Upper lobe of left lung (tissue), 4 donors: ENCODE data around the gene NHLH2.

ENCODE experiments used
- POLR2A ChIP-seq, 4 donors: fragments of 450-650 bp; IDR thresholded peaks; one replicate each; pipeline ENCODE4 v1.5.1; 2016 to 2017; ENCODE audit warnings: antibody characterized with exemption in 4 of 4, mild to moderate bottlenecking in 2 of 4
- TF ChIP-seq, protein P1 (sequence below), 6 experiments: fragments of 450-650 bp in 4 of 6; fragments of 200-600 bp in 2 of 6; sonication (generic) in 2 of 6; IDR thresholded peaks; one replicate each; pipeline ENCODE4 v1.5.1; 2016 to 2019; ENCODE audit warnings: antibody characterized with exemption in 6 of 6

DNA sequence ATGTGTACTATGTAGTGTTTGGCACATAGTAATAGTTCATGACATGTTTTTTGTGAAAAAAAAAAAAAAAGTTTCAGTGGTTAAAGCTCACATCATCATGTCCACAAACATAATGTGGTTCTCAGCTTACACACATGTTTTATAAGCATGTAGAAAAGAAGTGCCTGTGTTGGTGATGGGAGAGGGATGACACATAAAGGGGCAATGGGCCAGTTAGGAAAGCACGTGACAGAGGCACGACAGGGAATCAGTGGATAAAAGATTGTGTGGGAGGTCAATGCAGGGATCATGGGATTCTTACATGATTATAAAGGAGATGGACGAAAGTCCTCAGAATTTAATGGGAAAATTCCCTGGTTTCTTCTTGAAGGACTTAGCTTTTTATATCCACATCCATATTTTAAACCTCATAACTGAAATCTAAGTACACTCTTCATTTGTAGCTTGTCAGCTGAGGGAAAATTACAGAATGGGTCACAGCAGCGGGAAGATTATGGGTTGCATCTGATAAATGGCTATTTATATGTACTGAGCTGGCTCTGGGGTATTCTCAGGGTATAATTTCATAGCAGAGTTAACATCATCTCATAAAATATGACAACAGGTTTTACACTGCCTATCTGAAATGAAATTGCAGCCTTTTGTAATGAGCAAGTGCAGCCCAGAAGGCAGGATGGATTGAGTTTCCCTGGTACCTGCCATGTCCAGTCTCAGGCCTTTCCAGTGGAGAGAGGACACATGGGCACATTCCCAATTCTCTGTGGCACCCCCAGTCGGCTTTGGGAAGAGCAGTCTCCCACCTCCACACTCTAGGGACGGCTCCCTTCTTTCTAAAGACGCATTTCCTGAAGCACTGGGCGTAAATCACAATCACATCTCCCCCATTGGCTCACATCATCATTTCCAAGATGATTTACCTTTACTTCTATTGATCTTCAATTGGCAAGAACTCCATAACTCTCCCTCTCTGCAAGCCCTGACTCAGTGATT, 42.3 kb upstream of the NHLH2 start:
- TF ChIP-seq POLR2A (IDR thresholded peaks at IDR 0.05) = no peak
- TF ChIP-seq, protein P1, sequence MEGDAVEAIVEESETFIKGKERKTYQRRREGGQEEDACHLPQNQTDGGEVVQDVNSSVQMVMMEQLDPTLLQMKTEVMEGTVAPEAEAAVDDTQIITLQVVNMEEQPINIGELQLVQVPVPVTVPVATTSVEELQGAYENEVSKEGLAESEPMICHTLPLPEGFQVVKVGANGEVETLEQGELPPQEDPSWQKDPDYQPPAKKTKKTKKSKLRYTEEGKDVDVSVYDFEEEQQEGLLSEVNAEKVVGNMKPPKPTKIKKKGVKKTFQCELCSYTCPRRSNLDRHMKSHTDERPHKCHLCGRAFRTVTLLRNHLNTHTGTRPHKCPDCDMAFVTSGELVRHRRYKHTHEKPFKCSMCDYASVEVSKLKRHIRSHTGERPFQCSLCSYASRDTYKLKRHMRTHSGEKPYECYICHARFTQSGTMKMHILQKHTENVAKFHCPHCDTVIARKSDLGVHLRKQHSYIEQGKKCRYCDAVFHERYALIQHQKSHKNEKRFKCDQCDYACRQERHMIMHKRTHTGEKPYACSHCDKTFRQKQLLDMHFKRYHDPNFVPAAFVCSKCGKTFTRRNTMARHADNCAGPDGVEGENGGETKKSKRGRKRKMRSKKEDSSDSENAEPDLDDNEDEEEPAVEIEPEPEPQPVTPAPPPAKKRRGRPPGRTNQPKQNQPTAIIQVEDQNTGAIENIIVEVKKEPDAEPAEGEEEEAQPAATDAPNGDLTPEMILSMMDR (IDR thresholded peaks at IDR 0.05) = no peak
